GM23338 (cell line): ENCODE measurements around the gene ZNF587B.
"Not testable (repeated sequence)": the region's sequence is repeated elsewhere in the genome, so short reads cannot be mapped to it uniquely, and the experiment has no call there.

Experiments used
- CREB1 ChIP-seq: fragments of 250-450 bp; sonication (Bioruptor Pico); IDR thresholded peaks from 2 replicates; pipeline ENCODE4 v1.5.0; 2020; ENCODE audit warnings: low read depth, mild to moderate bottlenecking, moderate library complexity
- EZH2 ChIP-seq: fragments of 200-600 bp; sonication (generic); IDR thresholded peaks from one replicate; pipeline ENCODE4 v1.8.0; 2017; ENCODE audit warnings: antibody characterized with exemption, mild to moderate bottlenecking, low read depth; ENCODE audit not compliant: unreplicated experiment
- EZH2phosphoT487 ChIP-seq: fragments of 200-600 bp; sonication (generic); IDR thresholded peaks from one replicate; pipeline ENCODE4 v1.8.1; 2018; ENCODE audit warnings: antibody characterized with exemption; ENCODE audit not compliant: unreplicated experiment
- NANOG ChIP-seq: IDR thresholded peaks from 2 replicates; pipeline ENCODE4 v1.6.1; 2016; ENCODE audit warnings: antibody characterized with exemption, borderline replicate concordance
- POLR2AphosphoS5 ChIP-seq: IDR thresholded peaks from 2 replicates; pipeline ENCODE4 v1.6.1; 2016; ENCODE audit warnings: antibody characterized with exemption, low read depth
- REST ChIP-seq: IDR thresholded peaks from one replicate; pipeline ENCODE4 v1.6.1; 2018; ENCODE audit warnings: antibody characterized with exemption; ENCODE audit not compliant: unreplicated experiment
- ZNF331 ChIP-seq: fragments of 250-450 bp; sonication (Bioruptor Pico); IDR thresholded peaks from 2 replicates; pipeline ENCODE4 v1.5.0; 2020; ENCODE audit warnings: low read depth, mild to moderate bottlenecking, moderate library complexity
- TF ChIP-seq, protein P1 (sequence below), 2 experiments: fragments of 200-600 bp in 1 of 2; sonication (generic) in 1 of 2; conservative IDR thresholded peaks; 2 replicates each; pipeline versions ENCODE4 v1.5.1 to v1.6.1; 2016 to 2017; ENCODE audit warnings: antibody characterized with exemption in 2 of 2, low read depth in 2 of 2, mild to moderate bottlenecking in 2 of 2, moderate library complexity in 1 of 2
- TF ChIP-seq, protein P2 (sequence below): IDR thresholded peaks from 2 replicates; pipeline ENCODE4 v1.6.1; 2016; ENCODE audit warnings: antibody characterized with exemption

DNA sequence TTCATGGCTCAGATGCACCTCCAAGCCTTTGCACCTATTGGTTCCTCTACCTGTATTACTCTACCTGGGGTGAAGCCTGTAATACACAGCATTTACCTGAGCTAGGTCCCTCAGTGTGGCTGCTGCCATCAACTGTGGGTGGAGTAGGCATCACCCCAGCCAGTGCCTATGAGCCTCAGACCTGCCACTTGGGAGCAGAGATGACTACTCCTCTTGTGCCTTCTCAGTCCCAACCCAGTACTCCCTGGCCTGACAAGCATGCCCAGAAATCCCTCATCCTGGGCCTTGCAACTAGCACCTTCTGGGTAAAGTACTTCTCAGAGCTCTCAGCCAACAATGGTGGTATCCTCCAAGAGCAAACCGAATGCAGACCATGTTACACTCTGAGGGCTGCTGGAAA, 33.5 kb upstream of the ZNF587B start:
- TF ChIP-seq EZH2; EZH2phosphoT487; REST; NANOG; POLR2AphosphoS5; ZNF331 (CRISPR knock-in tag); CREB1: not testable (repeated sequence)
- TF ChIP-seq, protein P1, sequence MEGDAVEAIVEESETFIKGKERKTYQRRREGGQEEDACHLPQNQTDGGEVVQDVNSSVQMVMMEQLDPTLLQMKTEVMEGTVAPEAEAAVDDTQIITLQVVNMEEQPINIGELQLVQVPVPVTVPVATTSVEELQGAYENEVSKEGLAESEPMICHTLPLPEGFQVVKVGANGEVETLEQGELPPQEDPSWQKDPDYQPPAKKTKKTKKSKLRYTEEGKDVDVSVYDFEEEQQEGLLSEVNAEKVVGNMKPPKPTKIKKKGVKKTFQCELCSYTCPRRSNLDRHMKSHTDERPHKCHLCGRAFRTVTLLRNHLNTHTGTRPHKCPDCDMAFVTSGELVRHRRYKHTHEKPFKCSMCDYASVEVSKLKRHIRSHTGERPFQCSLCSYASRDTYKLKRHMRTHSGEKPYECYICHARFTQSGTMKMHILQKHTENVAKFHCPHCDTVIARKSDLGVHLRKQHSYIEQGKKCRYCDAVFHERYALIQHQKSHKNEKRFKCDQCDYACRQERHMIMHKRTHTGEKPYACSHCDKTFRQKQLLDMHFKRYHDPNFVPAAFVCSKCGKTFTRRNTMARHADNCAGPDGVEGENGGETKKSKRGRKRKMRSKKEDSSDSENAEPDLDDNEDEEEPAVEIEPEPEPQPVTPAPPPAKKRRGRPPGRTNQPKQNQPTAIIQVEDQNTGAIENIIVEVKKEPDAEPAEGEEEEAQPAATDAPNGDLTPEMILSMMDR (conservative IDR thresholded peaks at IDR 0.05; ENCODE audit: low read depth in 2 of 2), result not testable (repeated sequence)
- TF ChIP-seq, protein P2, sequence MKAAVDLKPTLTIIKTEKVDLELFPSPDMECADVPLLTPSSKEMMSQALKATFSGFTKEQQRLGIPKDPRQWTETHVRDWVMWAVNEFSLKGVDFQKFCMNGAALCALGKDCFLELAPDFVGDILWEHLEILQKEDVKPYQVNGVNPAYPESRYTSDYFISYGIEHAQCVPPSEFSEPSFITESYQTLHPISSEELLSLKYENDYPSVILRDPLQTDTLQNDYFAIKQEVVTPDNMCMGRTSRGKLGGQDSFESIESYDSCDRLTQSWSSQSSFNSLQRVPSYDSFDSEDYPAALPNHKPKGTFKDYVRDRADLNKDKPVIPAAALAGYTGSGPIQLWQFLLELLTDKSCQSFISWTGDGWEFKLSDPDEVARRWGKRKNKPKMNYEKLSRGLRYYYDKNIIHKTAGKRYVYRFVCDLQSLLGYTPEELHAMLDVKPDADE, result not testable (repeated sequence)
